ENCODE data around the gene ANGPTL8. TPM values are rescaled to one million over a fixed set of nuclear protein-coding genes. Genes with fewer than 3 reads are reported as not detected.

The ANGPTL8 gene
- total RNA-seq, 1 experiment from 2014 or later, result not detected

DNA sequence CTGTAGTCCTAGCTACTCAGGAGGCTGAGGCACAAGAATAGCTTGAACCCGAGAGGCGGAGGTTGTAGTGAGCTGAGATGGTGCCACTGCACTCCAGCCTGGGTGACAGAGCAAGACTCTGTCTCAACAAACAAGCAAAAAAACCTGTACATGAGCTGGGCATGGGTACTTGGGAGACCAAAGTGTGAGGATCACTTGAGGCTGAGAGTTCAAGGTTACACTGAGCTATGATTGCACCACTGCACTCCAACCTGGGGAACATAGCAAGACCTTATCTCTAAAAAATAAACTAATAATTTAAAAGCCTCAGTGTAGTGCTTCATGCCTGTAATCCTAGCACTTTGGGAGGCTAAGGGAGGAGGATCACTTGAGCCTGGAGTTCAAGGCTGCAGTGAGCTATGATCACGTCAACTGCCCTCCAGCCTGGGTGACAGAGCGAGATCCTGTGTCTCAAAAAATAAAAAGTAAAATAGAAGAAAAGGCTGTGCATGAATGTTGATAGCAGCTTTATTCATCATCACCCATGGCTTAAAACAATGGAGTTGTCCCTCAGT is 35.2 kb downstream of the ANGPTL8 start:
- CTCF ChIA-PET, result interaction anchor here (0.6 to 0.7 kb wide), 2 partner anchors 67 to 311 kb away, joined by 3 read pairs; no protein-coding TSS in a partner anchor

DNA sequence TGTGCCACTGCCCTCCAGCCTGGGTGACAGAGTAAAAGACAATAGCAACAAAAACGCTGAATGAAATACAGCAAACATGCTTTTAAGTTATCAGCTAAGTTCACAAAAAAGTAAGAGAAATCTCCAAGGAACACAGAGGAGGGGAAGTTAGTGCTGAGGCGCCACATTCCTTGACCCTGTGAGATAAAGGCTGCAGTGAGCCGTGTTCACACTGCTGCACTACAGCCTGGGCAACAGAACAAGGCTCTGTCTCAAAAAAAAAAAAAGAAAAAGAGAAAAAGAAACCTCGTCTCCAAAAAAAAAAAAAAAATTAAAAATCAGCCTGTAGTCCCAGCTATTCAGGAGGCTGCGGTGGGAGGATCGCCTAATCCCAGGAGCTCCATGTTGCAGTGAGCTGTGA is 39.3 kb downstream of the ANGPTL8 start:
- intact Hi-C loops (cut with micrococcal nuclease; ENCODE audit: unreplicated experiment) (no loop called here), in situ Hi-C loops (cut with HindIII; ENCODE audit: low pct_unique_long_range_greater_than_20kb, low sequenced_read_pairs) (no loop called here)
- H3K9me3 ChIP-seq (ENCODE audit: control insufficient read depth, insufficient read depth, low read depth, low read length), result no peaks in the 10 kb centered on the region
- BruUV-seq (replicated peaks), result no TSS peak
- ATAC-seq (no peak), DNase-seq (ENCODE audit: low read depth, low spot score) (no peak)
- H3K27me3 ChIP-seq (ENCODE audit: control insufficient read depth, insufficient read depth, low read length), result no peaks in the 10 kb centered on the region
- no peaks in the 10 kb centered on the region for H3K36me3 ChIP-seq (ENCODE audit: control insufficient read depth, insufficient read depth, low read length)
- H3K4me1 ChIP-seq (ENCODE audit: control insufficient read depth, insufficient read depth, low read length), result no peaks in the 10 kb centered on the region
- no peak for TF ChIP-seq POLR2AphosphoS5 (IDR thresholded peaks at IDR 0.05; ENCODE audit: low read depth, low read length)
- TF ChIP-seq, protein P1, sequence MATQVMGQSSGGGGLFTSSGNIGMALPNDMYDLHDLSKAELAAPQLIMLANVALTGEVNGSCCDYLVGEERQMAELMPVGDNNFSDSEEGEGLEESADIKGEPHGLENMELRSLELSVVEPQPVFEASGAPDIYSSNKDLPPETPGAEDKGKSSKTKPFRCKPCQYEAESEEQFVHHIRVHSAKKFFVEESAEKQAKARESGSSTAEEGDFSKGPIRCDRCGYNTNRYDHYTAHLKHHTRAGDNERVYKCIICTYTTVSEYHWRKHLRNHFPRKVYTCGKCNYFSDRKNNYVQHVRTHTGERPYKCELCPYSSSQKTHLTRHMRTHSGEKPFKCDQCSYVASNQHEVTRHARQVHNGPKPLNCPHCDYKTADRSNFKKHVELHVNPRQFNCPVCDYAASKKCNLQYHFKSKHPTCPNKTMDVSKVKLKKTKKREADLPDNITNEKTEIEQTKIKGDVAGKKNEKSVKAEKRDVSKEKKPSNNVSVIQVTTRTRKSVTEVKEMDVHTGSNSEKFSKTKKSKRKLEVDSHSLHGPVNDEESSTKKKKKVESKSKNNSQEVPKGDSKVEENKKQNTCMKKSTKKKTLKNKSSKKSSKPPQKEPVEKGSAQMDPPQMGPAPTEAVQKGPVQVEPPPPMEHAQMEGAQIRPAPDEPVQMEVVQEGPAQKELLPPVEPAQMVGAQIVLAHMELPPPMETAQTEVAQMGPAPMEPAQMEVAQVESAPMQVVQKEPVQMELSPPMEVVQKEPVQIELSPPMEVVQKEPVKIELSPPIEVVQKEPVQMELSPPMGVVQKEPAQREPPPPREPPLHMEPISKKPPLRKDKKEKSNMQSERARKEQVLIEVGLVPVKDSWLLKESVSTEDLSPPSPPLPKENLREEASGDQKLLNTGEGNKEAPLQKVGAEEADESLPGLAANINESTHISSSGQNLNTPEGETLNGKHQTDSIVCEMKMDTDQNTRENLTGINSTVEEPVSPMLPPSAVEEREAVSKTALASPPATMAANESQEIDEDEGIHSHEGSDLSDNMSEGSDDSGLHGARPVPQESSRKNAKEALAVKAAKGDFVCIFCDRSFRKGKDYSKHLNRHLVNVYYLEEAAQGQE (IDR thresholded peaks at IDR 0.05; ENCODE audit: insufficient read depth in 1 of 2, low read depth in 2 of 2, low read length in 1 of 2), result no peak
- POLR2A ChIA-PET, result no interaction called here
- no peak overlapping the region for H3K27ac ChIP-seq (ENCODE audit: low read length)
- no peak overlapping the region for H3K4me3 ChIP-seq (ENCODE audit: low read depth in 2 of 2, low read length in 2 of 2)
- CTCF ChIA-PET, result no interaction called here

More for the DNA sequence above, 35.2 kb downstream of the ANGPTL8 start:
- H3K4me1 ChIP-seq (ENCODE audit: control insufficient read depth, insufficient read depth, low read length), result no peaks in the 10 kb centered on the region
- H3K4me3 ChIP-seq (ENCODE audit: low read depth in 2 of 2, low read length in 2 of 2), result no peak overlapping the region
- no peaks in the 10 kb centered on the region for H3K27me3 ChIP-seq (ENCODE audit: control insufficient read depth, insufficient read depth, low read length)
- no TSS peak for BruUV-seq (replicated peaks)
- no peak for DNase-seq (ENCODE audit: low read depth, low spot score)
- ATAC-seq, result no peak
- POLR2A ChIA-PET, result no interaction called here
- intact Hi-C loops (cut with micrococcal nuclease; ENCODE audit: unreplicated experiment), result no loop called here
- H3K27ac ChIP-seq (ENCODE audit: low read length), result no peak overlapping the region
- no peaks in the 10 kb centered on the region for H3K9me3 ChIP-seq (ENCODE audit: control insufficient read depth, insufficient read depth, low read depth, low read length)
- TF ChIP-seq, protein P1 (IDR thresholded peaks at IDR 0.05; ENCODE audit: insufficient read depth in 1 of 2, low read depth in 2 of 2, low read length in 1 of 2), result no peak
- TF ChIP-seq POLR2AphosphoS5 (IDR thresholded peaks at IDR 0.05; ENCODE audit: low read depth, low read length) (no peak), SIN3A (IDR thresholded peaks at IDR 0.05; ENCODE audit: borderline replicate concordance, insufficient read depth, low read depth, low read length) (no peak), TCF7L2 (IDR thresholded peaks at IDR 0.05; ENCODE audit: low read depth, low read length) (no peak)
- TF ChIP-seq, protein P2, sequence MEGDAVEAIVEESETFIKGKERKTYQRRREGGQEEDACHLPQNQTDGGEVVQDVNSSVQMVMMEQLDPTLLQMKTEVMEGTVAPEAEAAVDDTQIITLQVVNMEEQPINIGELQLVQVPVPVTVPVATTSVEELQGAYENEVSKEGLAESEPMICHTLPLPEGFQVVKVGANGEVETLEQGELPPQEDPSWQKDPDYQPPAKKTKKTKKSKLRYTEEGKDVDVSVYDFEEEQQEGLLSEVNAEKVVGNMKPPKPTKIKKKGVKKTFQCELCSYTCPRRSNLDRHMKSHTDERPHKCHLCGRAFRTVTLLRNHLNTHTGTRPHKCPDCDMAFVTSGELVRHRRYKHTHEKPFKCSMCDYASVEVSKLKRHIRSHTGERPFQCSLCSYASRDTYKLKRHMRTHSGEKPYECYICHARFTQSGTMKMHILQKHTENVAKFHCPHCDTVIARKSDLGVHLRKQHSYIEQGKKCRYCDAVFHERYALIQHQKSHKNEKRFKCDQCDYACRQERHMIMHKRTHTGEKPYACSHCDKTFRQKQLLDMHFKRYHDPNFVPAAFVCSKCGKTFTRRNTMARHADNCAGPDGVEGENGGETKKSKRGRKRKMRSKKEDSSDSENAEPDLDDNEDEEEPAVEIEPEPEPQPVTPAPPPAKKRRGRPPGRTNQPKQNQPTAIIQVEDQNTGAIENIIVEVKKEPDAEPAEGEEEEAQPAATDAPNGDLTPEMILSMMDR (IDR thresholded peaks at IDR 0.05), result no peak
- in situ Hi-C loops (cut with HindIII; ENCODE audit: low pct_unique_long_range_greater_than_20kb, low sequenced_read_pairs), result no loop called here
- H3K36me3 ChIP-seq (ENCODE audit: control insufficient read depth, insufficient read depth, low read length), result no peaks in the 10 kb centered on the region

All from Panc1 (cell line).